Skeletal muscle satellite cell (primary cell): ENCODE data around the gene ARHGEF12.
A peak's percentile ranks its signal among the peaks of the same experiment; 100 is the strongest.

ENCODE experiments used
- H3K27me3 ChIP-seq: 2 replicates; pipeline ENCODE4 v1.7.0; 2013; ENCODE audit warnings: low read length; ENCODE audit not compliant: control insufficient read depth, insufficient read depth
- H3K36me3 ChIP-seq: 2 replicates; pipeline ENCODE4 v1.7.0; 2013; ENCODE audit warnings: mild to moderate bottlenecking, control low read depth, low read length; ENCODE audit not compliant: insufficient read depth
- H3K4me1 ChIP-seq: 2 replicates; pipeline ENCODE4 v1.7.0; 2013; ENCODE audit warnings: low read length; ENCODE audit not compliant: control insufficient read depth, insufficient read depth
- H3K4me2 ChIP-seq: 2 replicates; pipeline ENCODE4 v1.7.0; 2013; ENCODE audit warnings: mild to moderate bottlenecking, low read length
- H3K4me3 ChIP-seq: 2 replicates; pipeline ENCODE4 v1.7.0; 2013; ENCODE audit warnings: low read length
- H3K9ac ChIP-seq: 2 replicates; pipeline ENCODE4 v1.7.0; 2013; ENCODE audit warnings: mild to moderate bottlenecking, low read depth, low read length, moderate library complexity
- H3K9me3 ChIP-seq: replicated peaks from 2 replicates; pipeline ENCODE4 v1.7.0; 2013; ENCODE audit warnings: mild to moderate bottlenecking, control low read depth, low read length

The ARHGEF12 gene

DNA sequence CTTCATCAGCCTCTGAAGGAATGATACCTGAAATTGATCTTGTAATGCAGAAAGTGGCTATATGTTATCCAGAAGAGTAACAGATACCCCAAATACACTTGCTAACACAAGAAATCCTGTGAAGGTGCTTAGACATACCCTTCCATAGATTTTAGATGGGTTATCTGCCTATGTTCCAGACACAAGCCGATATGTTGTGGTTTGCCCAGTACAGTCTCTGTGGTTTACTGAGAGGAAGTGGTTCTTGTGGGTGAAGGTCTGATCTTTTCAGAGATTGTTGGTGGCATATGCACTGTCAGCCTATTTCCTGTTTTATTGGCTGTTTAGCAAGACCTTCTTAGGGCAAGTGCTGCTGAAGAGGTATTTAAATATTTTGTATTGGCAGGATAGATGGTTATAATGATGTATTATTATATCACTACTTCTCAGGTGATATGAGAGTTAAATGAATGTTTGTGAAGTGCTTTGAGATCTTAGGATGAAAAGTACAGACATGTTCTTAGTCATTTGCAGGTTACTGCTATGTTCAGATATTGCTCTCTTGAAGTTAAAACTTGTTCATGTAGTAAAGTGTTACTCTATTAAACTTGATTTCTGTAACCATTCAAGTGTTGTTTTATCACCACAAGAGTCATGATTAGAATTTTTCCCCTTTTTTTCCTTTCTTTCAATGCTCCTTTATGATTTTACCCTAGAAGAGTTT lies 8.2 kb downstream of the ARHGEF12 start:
- Histone ChIP-seq H3K4me3 (no peak overlapping the region), H3K4me1 (peaks cover 60% of the 10 kb centered on the region), H3K36me3 (no peaks in the 10 kb centered on the region), H3K9ac (no peak overlapping the region), H3K9me3 (no peaks in the 10 kb centered on the region), H3K27me3 (no peaks in the 10 kb centered on the region), H3K4me2 (peak overlapping the region; percentile 65)

DNA sequence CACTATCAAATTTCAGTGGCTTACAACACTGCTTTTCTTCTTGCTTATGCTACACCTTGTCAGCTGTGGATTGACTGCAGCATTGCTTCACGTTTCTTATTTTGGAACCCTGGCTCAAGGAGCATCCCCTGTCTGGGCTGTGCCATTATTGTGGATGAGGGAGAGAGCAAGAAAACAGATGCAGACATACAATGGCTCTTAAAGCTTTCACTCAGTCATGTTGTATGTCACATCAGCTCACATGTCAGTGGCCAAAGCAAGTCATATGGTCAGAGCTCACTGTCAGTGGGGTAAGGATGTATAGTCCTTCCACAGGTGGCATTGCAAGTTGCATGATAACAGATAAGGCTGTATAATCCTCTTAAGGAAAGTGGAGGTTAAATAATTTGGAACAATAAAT lies 10.0 kb downstream of the ARHGEF12 start:
- Histone ChIP-seq H3K36me3 (no peaks in the 10 kb centered on the region), H3K4me2 (no peak overlapping the region), H3K4me1 (peaks cover 44% of the 10 kb centered on the region), H3K9me3 (no peaks in the 10 kb centered on the region), H3K9ac (no peak overlapping the region), H3K4me3 (no peak overlapping the region), H3K27me3 (no peaks in the 10 kb centered on the region)

DNA sequence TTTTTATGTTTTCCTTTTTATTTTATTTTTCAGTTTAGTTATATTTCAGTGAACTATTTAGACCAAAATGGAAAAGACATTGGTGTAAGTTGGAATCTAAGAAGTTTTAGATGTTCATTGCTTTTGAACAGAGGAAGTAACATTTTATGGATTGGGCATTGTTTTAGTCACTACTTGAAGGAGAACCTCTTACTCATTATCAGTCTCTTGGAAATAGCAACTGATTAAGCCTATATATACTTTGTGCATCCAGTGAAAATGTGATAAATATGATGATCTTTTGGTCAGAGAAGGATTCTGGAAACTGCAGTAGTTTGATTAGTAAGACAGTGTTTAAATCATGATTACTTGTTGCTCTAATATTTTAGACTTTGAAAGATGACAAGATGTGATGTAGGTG lies 14.4 kb downstream of the ARHGEF12 start:
- no peak overlapping the region for H3K4me3 ChIP-seq
- no peaks in the 10 kb centered on the region for H3K36me3 ChIP-seq
- H3K4me1 ChIP-seq = peaks cover 20% of the 10 kb centered on the region
- H3K4me2 ChIP-seq = no peak overlapping the region
- no peaks in the 10 kb centered on the region for H3K9me3 ChIP-seq
- H3K9ac ChIP-seq = no peak overlapping the region
- no peaks in the 10 kb centered on the region for H3K27me3 ChIP-seq

DNA sequence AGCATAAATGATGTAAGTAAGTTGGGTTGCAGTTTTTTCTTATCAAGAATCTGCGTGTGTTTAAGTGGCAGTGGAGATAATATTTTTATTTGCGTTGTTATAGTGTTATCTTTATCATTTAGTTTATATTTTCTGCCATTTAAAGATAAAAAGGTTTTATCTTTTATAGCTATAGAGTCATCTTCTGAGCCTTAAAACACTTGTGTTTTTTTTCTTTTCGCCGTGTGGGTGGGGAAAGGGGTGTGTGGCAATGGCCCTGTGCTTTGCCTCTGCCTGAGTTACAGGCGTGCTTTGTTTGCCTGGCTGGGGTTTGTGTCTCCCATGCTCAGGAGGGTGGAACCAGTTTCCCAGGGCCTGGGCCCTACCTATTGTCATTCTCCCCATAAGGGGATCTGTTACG lies 16.2 kb downstream of the ARHGEF12 start:
- Histone ChIP-seq H3K9ac (no peak overlapping the region), H3K4me2 (no peak overlapping the region), H3K27me3 (no peaks in the 10 kb centered on the region), H3K4me1 (peaks cover 6% of the 10 kb centered on the region), H3K4me3 (no peak overlapping the region), H3K36me3 (no peaks in the 10 kb centered on the region), H3K9me3 (no peaks in the 10 kb centered on the region)

DNA sequence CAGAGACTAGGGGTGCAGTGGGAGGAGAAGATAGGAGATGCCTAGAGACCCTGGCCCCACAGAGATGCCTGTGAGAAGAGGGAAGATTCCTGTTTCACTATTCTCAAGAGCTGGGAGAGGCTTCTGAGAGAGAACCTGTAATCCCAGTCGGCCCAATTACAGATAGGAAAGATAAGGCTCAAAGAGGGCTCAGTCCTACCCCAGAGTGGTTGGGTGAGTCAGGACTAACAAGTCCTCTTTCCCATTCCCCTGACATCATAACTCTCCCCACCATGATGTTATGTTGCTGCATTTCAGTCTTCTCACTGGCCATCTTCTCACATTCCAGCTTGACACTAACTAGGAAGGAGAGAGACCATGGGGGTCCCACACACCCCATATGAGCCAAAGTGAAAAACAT lies 17.9 kb downstream of the ARHGEF12 start:
- Histone ChIP-seq H3K4me1 (no peaks in the 10 kb centered on the region), H3K9me3 (no peaks in the 10 kb centered on the region), H3K4me2 (no peak overlapping the region), H3K9ac (no peak overlapping the region), H3K4me3 (no peak overlapping the region), H3K36me3 (peaks cover 3% of the 10 kb centered on the region), H3K27me3 (no peaks in the 10 kb centered on the region)

DNA sequence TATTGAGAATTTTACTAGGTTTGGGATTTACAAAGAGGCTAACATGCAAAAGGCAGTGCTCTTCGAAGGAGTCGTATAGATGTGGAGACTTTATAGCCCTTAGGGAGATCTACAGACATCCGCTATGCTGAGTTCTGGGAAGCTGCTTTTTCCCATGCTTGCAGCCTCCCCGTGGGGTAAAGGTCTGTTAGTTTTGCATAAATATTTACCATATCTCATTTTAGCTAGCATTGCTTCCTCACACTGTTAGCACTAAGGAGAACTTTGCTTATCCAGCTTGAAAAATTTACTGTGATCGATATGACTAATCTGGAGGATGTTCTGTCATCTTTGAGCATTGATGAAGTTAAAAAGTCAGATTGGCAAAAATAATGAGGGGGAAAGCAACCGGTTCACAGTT lies 18.6 kb downstream of the ARHGEF12 start:
- H3K27me3 ChIP-seq = no peaks in the 10 kb centered on the region
- no peaks in the 10 kb centered on the region for H3K4me1 ChIP-seq
- H3K4me2 ChIP-seq = no peak overlapping the region

DNA sequence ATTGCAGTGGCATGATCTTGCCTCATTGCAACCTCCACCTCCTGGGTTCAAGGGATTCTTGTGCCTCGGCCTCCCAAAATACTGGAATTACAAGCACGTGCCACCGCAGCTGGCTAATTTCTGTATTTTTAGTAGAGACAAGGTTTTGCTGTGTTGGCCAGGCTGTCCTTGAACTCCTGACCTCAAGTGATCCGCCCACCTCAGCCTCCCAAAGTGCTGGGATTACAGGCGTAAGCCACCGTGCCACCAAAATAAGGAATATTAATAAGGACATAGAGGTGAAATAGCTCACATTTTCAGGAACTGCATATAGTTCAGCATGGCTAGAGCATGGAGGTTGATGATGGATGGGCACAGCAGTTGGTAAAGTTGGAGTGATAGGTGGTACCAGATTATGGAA lies 21.4 kb downstream of the ARHGEF12 start:
- no peaks in the 10 kb centered on the region for H3K27me3 ChIP-seq
- no peak overlapping the region for H3K9ac ChIP-seq
- peaks cover 3% of the 10 kb centered on the region for H3K36me3 ChIP-seq
- H3K4me2 ChIP-seq = no peak overlapping the region
- H3K4me1 ChIP-seq = peaks cover 5% of the 10 kb centered on the region
- no peak overlapping the region for H3K4me3 ChIP-seq
- no peaks in the 10 kb centered on the region for H3K9me3 ChIP-seq

More for the DNA sequence above, 18.6 kb downstream of the ARHGEF12 start:
- Histone ChIP-seq H3K9me3 (no peaks in the 10 kb centered on the region), H3K9ac (no peak overlapping the region), H3K4me3 (no peak overlapping the region), H3K36me3 (peaks cover 3% of the 10 kb centered on the region)

DNA sequence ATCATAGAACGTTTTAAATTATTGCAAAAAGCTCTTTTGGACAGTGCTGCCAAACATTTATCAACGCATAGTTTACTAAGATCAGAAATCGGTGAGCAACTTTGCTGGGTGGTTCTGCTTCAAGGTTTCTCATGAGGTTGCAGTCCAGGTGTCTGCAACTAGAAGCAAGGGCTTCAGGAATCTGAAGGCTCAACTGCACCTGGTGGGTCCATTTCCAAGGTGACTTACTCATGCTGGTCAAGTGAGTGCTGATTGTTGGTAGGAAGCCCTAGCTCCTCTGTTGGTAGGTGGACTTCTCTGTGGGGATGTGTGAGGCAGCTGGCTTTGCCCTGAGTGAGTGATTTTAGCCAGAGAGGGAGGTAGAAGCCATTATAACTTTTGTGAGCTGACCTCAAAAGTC lies 22.5 kb downstream of the ARHGEF12 start:
- H3K9ac ChIP-seq = no peak overlapping the region
- peaks cover 13% of the 10 kb centered on the region for H3K4me1 ChIP-seq
- H3K9me3 ChIP-seq = no peaks in the 10 kb centered on the region
- H3K36me3 ChIP-seq = peaks cover 3% of the 10 kb centered on the region
- no peaks in the 10 kb centered on the region for H3K27me3 ChIP-seq
- no peak overlapping the region for H3K4me3 ChIP-seq
- H3K4me2 ChIP-seq = no peak overlapping the region

DNA sequence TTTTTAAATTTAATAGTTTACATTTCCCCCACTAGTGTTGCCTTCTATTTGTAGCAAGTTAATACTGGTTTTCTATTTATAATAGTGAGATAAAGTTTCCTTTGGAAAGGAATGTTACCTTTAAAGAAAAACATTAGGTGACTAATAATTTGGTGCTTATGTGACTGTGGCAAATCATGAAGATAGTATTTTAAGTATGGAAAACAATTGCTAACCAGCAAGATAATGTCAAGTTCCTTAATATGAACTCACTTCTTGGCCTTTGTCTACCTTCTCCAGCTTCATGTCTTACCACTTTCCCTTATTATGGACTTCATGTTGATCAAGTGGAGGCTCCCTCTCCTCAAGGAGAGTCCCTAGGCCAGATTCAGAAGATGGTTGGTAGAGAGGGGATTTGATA lies 27.2 kb downstream of the ARHGEF12 start:
- Histone ChIP-seq H3K4me2 (peak overlapping the region; percentile 3), H3K4me3 (no peak overlapping the region), H3K9me3 (no peaks in the 10 kb centered on the region), H3K4me1 (peaks cover 16% of the 10 kb centered on the region), H3K9ac (no peak overlapping the region), H3K36me3 (no peaks in the 10 kb centered on the region), H3K27me3 (no peaks in the 10 kb centered on the region)

DNA sequence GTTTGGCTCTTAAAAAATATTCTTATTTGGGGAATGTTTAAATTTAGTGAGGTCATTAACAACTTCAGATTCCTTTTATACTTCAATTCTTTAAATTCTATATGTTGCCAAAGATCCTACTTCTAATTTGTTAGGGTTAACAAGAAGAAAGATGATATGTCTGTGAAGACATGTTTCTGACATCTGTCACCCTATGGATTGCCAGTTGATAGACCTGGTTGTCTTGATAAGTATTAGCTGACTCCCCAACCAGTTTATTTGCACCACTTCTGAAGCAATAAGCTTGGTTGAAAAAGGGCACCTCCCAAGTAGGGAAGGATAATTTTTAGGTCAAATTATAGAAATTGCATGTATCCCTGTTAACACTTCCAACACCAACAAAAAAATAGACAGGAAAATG lies 29.3 kb downstream of the ARHGEF12 start:
- Histone ChIP-seq H3K4me2 (no peak overlapping the region), H3K27me3 (no peaks in the 10 kb centered on the region)

DNA sequence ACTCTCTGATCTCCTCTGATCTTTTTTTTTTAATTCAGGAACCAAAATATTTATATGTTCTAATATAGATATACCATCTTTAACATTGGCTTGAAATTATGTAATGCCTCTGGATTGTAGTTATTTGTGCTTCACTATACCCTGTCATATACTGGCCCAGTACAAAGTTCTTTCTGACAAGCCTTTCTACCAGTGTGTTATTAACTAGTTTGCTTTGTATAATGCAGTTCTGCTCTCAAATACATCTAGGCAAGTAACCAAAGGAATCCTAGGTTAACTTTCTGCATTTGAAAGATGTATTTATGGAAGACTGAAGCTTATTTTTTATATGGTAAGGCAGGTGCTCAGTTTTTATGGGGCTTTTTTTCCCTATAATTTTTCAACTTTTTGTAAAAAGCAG lies 36.1 kb downstream of the ARHGEF12 start:
- Histone ChIP-seq H3K9me3 (no peaks in the 10 kb centered on the region), H3K4me2 (no peak overlapping the region), H3K9ac (no peak overlapping the region), H3K27me3 (no peaks in the 10 kb centered on the region), H3K4me1 (peaks cover 5% of the 10 kb centered on the region), H3K36me3 (no peaks in the 10 kb centered on the region), H3K4me3 (no peak overlapping the region)

More for the DNA sequence above, 29.3 kb downstream of the ARHGEF12 start:
- no peaks in the 10 kb centered on the region for H3K36me3 ChIP-seq
- peaks cover 16% of the 10 kb centered on the region for H3K4me1 ChIP-seq
- no peak overlapping the region for H3K9ac ChIP-seq
- H3K9me3 ChIP-seq = no peaks in the 10 kb centered on the region
- no peak overlapping the region for H3K4me3 ChIP-seq

DNA sequence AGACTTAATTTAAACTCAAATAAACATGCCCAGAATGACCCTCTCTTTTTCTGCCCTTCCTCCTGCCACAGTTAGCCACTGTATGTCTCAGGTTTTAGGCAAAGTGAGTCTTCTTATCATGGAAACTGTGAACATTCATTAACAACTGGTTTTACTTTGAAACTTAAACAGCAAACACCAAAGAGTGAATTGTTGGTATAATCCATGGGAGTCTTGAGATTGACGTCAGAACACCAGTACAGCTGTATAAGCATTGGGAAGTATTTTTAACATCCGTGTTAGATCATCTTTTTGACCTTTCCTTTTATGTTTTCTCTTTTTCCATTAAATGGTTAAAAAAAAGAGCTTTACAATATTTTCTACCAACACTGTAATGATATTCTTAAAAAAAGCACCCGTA lies 38.9 kb downstream of the ARHGEF12 start:
- peaks cover 15% of the 10 kb centered on the region for H3K4me1 ChIP-seq
- no peaks in the 10 kb centered on the region for H3K9me3 ChIP-seq
- H3K4me2 ChIP-seq = peak overlapping the region; percentile 9
- H3K36me3 ChIP-seq = no peaks in the 10 kb centered on the region
- H3K27me3 ChIP-seq = no peaks in the 10 kb centered on the region
- H3K9ac ChIP-seq = no peak overlapping the region
- H3K4me3 ChIP-seq = no peak overlapping the region
